GM06990 (cell line): Measurements from ENCODE around the gene IL17RE.
"Not testable (repeated sequence)": the region's sequence is repeated elsewhere in the genome, so short reads cannot be mapped to it uniquely, and the experiment has no call there.

Experiments
- DNase-seq: peaks from one replicate; pipeline ENCODE4 v3.0.0-alpha.2; 2011; ENCODE audit not compliant: insufficient read length; ENCODE audit errors: extremely low read depth
- H3K27me3 ChIP-seq: replicated peaks from 2 replicates; pipeline ENCODE4 v1.6.0; 2011; ENCODE audit warnings: low read length; ENCODE audit not compliant: control insufficient read depth, insufficient read depth
- H3K36me3 ChIP-seq: 2 replicates; pipeline ENCODE4 v1.5.1; 2011; ENCODE audit warnings: low read length; ENCODE audit not compliant: control insufficient read depth, insufficient read depth
- H3K4me3 ChIP-seq: replicated peaks from 2 replicates; pipeline ENCODE4 v1.5.1; 2011; ENCODE audit warnings: low read depth, mild to moderate bottlenecking, control low read depth, low read length
- TF ChIP-seq, protein P1 (sequence below): IDR thresholded peaks from 2 replicates; pipeline ENCODE4 v1.5.1; 2011; ENCODE audit warnings: low read length, control low read depth, mild to moderate bottlenecking, inconsistent platforms; ENCODE audit not compliant: insufficient read depth, poor library complexity, severe bottlenecking

The IL17RE gene

DNA sequence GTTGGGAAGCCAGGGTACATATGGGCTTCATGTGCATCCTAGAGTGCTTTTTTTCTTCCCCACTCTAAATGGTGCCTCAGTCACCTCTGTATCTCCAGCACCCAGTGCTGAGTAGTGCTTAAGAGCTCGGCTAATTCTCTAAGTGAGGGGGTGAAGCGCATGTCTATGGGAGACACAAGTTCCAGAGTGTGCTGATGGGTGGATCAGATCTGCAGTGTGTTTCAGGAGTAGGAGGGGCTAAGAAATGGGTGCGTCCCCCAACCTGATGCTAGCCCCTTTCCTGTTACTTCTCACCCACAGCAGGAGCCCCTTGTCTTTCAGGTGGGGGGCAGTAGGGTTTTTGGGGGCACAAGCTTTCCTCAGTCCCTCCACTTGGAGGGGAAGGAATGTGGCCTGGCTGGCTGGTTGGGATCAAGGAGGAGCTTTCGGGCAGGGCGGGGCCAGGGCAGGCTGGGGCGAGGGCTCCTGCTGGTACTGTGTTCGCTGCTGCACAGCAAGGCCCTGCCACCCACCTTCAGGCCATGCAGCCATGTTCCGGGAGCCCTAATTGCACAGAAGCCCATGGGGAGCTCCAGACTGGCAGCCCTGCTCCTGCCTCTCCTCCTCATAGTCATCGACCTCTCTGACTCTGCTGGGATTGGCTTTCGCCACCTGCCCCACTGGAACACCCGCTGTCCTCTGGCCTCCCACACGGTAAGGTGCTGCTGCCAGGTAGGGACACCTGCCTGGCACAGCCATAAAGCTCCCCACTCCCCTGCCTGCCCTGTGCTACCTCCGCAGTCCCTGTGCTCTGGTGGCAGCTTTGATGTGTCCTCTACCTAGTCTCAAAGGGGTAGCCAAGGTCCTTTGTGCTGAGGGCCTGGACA is at the start of gene IL17RE:
TSS of gene IL17RE (plus strand) at position 477 of the 866 bp plus-strand sequence. CDS start at position 562, 85 bp downstream.
- TF ChIP-seq, protein P1, sequence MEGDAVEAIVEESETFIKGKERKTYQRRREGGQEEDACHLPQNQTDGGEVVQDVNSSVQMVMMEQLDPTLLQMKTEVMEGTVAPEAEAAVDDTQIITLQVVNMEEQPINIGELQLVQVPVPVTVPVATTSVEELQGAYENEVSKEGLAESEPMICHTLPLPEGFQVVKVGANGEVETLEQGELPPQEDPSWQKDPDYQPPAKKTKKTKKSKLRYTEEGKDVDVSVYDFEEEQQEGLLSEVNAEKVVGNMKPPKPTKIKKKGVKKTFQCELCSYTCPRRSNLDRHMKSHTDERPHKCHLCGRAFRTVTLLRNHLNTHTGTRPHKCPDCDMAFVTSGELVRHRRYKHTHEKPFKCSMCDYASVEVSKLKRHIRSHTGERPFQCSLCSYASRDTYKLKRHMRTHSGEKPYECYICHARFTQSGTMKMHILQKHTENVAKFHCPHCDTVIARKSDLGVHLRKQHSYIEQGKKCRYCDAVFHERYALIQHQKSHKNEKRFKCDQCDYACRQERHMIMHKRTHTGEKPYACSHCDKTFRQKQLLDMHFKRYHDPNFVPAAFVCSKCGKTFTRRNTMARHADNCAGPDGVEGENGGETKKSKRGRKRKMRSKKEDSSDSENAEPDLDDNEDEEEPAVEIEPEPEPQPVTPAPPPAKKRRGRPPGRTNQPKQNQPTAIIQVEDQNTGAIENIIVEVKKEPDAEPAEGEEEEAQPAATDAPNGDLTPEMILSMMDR, result no peak
- H3K36me3 ChIP-seq, result no peaks in the 10 kb centered on the region; the same call in 1 of the 2 replicates
- DNase-seq, result no peak
- no peaks in the 10 kb centered on the region for H3K27me3 ChIP-seq
- no peak within 1 kb of the TSS for H3K4me3 ChIP-seq

DNA sequence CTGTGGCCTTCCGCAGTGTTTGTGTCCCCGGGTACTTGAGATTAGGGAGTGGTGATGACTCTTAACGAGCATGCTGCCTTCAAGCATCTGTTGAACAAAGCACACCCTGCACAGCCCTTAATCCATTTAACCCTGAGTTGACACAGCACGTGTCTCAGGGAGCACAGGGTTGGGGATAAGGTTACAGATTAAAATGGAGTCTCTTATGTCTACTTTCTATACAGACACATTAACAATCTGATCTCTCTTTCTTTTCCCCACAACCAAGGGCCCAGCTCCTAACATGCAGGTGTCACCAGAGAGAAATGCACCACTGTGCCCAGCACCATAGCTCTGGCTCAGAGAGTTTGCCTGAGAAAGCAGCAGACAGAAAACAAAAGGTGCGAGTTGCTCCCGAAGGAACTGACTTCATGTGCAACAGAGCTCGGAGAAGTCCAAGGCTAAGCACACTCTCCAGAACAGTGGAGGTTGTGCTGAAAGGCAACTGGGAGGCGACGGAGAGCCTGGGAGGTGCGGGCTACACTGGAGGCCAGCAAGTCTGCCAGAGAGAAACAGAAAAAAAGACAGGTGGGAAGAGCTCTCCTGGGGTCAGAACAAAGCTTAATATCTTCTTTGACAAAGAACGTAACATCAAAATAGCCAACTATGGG is 48.2 kb upstream of the IL17RE start:
- not testable (repeated sequence) for H3K4me3 ChIP-seq, H3K27me3 ChIP-seq, H3K36me3 ChIP-seq, DNase-seq

DNA sequence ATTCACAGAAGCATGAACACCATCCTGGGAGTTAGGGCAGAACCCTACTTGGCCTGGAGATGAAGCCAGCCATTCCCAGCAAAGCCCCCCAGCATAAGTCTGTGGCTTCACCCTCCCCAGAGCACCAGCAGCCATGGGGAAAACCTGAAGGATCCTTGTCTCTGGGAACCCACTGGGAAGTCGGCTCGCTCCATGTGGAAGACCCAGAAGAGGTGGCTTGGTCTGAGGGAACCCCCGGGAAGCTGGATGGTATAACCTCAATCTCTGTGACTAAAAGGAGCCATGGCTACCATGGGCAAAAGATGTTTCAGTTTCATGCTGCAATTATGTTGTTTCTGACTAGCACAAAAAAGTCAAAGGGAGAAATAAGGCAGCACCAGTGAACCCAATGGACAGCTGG is 47.1 kb upstream of the IL17RE start:
- DNase-seq, result no peak
- H3K36me3 ChIP-seq, result no peaks in the 10 kb centered on the region
- no peak overlapping the region for H3K4me3 ChIP-seq
- TF ChIP-seq, protein P1, result no peak
- no peaks in the 10 kb centered on the region for H3K27me3 ChIP-seq

DNA sequence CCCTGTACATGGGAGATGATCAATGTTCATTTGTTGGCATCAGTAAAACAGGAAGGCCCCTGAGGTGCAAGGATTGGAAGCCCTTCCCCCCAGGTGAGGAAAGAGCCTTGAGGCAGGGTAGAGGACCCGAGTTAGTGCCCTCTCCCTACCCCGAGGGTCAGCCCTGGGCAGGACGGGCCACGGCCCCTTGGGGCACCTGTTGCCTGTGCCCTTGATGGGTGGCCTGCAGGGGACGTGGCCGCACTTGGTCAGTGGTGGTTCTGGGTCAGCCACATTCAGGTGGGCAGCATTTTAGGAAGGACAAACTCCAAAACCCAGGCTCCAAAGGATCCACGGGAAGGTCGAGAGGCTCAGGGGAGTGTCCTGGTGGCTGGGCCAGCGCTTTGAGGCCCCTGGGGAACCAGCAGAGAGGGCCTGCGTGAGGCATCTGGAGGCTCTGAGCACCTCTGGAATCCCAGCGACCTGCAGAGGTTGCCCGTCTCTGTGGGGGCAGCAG is 43.1 kb upstream of the IL17RE start:
- Histone ChIP-seq H3K36me3 (no peaks in the 10 kb centered on the region), H3K27me3 (no peaks in the 10 kb centered on the region; the same call in 1 of the 2 replicates), H3K4me3 (no peak overlapping the region)
- no peak for DNase-seq
- TF ChIP-seq, protein P1, result no peak

DNA sequence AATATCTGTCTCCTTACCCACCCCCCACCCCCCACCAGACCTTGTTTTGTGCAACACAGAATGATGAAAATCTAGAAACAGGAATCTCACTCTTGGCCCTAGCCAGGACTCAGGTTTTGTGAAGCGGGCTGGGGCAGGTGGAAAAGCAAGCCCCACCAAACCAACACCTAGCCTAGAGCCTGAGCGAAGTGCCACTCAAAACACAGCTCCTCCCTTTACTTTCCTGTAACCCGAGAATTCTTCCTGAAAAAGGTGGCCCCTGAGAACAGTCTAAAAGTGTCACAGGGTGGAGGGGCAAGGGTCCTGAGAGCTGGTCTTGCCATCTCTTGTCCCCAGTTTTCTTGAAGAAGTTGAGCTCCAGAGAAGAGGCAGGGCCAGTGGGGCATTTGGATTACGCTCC is 41.4 kb upstream of the IL17RE start:
- no peaks in the 10 kb centered on the region for H3K36me3 ChIP-seq
- no peak for DNase-seq
- TF ChIP-seq, protein P1, result no peak
- no peaks in the 10 kb centered on the region; the same call in 1 of the 2 replicates for H3K27me3 ChIP-seq
- H3K4me3 ChIP-seq, result no peak overlapping the region

- no peaks in the 10 kb centered on the region; the same call in 1 of the 2 replicates for H3K27me3 ChIP-seq
- no peak overlapping the region for H3K4me3 ChIP-seq
Measured at GRCh38 chr3:9861626-9862130, 41.0 kb upstream of the IL17RE start.

More at GRCh38 chr3:9861626-9862130, 41.0 kb upstream of the IL17RE start:
- H3K36me3 ChIP-seq, result no peaks in the 10 kb centered on the region
- no peak for DNase-seq
- TF ChIP-seq, protein P1, result no peak
